Endometrial microvascular endothelial cells (primary cell): ENCODE measurements around the gene RGS6. TPM values are rescaled to one million over a fixed set of nuclear protein-coding genes. Genes with fewer than 3 reads are reported as not detected.

Experiments used
- in situ Hi-C: cut with HindIII; loops from 2 replicates; pipeline ENCODE4 v1.10.0; 2017; ENCODE audit warnings: low sequenced_read_pairs, low pct_unique_long_range_greater_than_20kb; ENCODE audit errors: inconsistent ontology term
- total RNA-seq: library from RNA; depleted of rRNA; stranded (reverse); fragments of >200 nt; gene quantifications from one replicate; pipeline ENCODE4 v1.2.3, GENCODE V29; 2015; ENCODE audit errors: inconsistent ontology term

The RGS6 gene
- total RNA-seq, 1 donor from 2014 or later = not detected

DNA sequence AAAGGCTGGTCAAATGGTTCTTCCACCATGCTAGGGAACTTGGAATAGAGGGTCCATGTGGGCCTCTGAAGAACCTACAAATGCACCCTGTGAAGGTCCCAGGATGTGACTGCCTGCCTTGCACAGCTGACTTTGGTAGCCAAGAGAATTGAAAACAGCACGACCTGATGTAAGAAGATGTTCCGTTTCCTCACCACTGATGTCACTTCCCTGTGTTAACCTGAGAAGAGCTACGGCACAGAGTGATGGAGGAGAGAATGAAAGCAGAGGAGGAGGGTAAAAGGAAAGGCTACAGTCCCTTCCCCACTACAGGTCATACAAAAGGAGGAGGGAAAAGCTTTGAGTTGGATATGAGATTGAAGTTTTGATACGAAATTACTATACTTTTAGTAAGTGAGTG is 328.8 kb downstream of the RGS6 start:
- in situ Hi-C loops = no loop called here

DNA sequence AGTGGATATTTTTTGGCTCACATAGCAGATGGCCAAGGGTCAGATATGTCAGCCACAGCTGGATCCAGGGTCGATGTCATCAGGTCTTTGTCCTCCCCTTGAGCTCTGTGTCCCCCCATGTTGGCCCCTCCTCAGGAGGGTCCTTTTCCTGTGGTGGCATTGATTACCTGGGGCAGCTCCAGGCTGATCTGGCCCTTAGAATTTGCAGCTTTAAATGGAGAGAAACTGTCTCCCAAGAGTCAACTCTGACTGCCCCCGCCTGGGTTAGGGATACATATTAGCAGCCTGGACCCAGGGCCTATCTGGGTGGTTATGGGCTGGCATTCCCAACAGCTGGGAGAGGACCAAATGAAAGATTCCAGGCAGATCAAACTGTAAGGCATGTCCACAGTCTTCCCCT is 330.5 kb downstream of the RGS6 start:
- in situ Hi-C loops = no loop called here

DNA sequence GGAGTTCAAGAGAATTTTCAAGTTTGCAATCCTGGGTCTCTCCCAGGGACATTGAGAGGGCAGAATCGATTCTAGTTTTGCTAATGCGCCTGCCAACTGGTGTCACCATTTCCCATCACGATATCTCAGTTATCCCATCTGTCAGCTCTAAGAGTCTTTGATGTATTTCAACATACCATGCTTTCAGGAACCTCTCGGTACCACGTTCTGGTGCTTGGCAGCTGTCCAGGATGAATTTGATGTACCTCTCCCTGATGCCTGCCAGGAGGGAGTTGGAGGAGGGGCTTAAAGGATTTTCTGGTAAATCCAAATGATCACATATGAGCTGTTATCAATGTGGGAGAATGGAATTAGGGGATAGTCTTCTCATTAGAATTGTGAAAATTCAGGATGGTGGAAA is 332.5 kb downstream of the RGS6 start:
- in situ Hi-C loops = no loop called here

DNA sequence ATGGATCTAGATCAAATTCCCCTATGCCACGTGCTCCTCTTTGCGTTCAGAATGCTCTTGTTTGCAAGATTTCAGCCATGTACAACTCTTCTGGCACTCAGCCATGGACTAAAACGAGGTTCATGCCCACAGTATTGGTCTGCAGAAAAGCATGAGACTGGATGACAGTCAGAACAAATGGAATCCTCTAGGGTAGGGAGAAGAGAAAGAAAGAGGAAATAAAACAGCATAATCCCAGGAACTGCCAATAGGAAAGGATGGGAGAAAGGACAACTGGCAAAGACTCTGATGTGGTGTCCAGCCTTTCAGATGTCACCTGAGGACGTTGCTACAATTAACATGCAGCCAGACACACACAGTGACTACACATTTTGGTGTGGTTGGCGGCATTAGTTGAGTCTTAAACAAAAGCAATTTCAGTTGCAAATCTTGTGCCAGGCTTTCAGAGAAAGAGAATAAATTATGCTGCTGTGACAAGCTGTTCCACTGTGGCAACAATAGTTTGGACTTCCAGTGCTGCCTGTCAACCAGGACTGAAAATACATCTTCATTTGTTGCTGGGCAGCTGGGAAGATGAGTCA is 338.0 kb downstream of the RGS6 start:
- in situ Hi-C loops = no loop called here

DNA sequence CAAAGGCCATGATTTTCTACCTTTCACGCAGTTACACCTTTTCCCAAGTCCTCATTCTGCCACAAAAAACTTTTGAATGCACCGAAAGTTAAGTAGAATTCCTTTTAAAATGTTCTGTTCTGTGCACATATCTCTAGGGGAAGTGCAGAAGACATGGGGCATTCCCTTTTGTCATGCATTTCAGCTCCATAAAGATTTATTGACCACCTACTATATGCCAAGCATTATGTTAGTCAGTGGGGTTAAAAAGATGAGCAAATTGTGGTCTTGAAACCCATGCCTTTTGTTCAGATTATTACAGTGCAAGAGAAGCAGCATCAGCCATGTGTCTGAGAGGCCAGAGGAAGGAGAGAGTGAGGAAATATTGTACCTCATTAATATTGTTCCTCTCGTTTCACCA is 338.5 kb downstream of the RGS6 start:
- in situ Hi-C loops = no loop called here

DNA sequence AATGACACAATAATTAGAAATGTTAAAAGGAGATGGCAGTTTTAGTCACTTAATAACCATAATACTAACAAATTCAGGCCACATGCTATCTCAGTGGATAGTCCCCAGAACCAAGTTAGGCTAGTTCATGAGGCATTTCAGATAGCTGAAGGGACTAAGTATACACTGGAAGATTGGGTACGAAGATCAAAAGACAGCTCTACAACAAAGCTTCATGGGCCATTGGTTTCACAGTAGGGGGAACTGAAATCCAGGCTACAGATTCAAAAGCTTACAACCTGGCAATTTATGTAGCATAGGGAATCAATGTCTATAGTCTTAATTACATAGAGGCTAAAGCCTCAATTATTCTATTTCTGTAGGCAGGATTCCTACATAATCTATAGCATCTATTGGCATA is 343.0 kb downstream of the RGS6 start:
- in situ Hi-C loops = no loop called here

DNA sequence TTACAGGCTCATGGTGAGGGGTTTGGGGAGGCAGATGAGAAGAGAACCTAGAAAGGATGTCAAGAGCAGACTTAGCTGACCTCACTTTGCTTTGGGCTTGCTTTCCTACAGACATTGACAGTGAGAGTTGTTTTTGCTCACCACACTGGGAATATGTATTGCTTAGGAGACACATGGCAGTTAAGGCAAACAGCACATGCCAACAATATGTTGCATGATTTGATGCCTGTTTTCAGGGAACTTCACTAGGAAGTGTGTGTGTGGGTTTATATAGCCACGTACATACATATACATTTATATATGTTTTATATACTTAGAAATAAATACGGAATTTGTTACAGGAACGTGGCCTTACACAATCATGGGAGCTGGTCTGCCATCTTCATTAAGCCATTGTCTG is 346.1 kb downstream of the RGS6 start:
- in situ Hi-C loops = no loop called here

DNA sequence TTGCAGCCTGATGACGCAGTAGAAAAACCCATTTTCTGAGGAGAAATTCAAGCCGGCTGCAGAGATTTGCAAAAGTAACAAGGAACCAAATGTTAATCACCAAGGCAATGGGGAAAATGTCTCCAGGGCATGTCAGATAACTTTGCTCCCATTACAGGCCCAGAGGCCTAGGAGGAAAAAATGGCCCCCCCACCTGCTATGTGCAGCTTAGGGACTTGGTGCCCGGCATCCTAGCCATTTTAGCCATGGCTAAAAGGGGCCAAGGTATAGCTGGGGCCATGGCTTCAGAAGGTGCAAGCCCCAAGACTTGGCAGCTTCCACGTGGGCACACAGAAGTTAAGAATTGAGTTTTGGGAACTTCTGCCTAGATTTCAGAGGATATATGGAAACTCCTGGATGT is 351.9 kb downstream of the RGS6 start:
- in situ Hi-C loops = no loop called here

DNA sequence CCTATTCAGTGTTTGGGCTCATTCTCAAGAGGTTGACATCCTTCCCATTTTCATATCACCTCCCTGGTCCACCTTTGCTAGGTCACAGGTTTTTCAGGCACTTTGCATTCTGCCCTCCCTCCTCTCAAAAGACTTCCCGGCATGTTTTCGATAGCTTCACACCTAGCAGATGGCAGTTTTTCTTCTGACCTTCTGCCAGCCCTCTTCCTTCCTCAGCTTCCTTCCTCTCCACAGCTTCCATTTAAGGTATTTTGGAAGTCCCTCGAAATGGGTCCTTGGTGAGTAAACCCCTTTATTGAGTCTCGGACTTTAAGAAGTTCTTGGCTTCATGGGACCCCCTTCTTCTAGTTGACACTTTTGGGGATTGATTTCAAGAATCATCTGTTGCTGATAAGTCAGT is 358.0 kb downstream of the RGS6 start:
- in situ Hi-C loops = no loop called here

DNA sequence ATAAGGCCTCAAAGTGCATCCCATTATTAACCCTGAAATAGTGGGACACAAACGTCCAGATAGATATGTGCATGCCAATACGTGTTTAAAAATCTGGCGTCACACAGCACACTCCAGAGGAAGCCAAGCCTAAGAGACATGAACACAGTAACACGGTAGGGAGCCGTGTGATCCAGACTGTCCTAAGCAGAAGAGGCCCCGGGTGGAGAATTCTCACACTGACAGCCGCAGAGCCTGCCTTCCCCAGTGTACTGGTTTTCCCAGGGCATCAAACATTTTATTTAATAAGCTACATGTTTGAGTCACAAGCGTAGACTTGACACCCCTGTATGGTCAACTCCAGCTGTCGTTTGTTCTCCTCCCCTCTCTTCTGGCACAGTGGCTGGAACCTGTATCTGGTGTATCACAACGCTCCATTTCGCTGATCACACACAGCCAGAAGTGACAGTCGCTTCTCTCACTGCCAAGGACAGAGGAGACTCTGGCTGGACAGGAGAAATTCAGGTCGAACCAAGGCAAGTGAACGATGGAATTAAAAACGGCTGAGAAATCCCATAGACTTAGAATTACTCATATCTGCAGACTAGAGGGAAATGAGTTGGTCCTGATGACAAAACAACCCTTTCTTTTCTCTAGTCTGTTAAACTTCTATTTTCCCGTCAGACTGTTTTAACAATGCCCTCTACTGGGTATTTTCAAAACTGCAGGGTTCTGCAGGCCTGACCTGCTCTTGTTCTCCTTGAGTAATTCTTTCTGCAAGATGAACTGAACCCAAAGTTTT is 359.9 kb downstream of the RGS6 start:
- in situ Hi-C loops = no loop called here

DNA sequence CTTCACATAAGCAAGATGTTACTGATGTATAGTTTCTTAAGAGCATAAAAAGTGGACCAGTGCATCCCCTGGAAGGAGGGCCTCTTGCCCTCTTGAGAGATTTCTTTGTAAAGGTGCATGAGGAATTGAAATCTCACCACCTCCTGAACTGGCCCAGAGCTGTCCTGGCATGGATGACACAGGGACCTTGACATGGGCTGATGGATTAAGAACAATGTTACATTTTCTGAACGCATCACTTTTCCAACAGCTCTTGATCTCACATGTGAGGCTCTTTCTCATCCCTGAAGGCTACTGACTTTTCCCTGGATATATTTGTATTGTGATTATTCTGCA is 360.4 kb downstream of the RGS6 start:
- in situ Hi-C loops = no loop called here

DNA sequence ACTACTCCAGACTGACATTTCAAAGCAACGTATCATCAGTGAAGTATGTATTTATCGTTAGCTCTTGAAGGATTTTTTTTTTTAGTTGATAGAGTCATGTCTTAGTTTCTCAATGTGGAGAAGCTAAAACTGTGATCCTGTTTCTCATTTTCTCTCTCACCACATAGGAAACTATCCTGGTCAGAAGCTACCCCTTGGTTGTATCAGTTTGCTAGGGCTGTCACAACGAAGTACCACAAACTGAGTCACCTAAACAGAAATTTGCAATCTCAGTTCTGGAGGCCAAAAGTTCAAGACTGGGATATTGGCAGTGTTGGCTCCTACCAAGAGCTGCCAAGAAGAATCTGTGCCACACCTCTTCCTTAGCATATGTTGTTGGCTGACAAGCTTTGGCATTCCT is 369.1 kb downstream of the RGS6 start:
- in situ Hi-C loops = no loop called here

DNA sequence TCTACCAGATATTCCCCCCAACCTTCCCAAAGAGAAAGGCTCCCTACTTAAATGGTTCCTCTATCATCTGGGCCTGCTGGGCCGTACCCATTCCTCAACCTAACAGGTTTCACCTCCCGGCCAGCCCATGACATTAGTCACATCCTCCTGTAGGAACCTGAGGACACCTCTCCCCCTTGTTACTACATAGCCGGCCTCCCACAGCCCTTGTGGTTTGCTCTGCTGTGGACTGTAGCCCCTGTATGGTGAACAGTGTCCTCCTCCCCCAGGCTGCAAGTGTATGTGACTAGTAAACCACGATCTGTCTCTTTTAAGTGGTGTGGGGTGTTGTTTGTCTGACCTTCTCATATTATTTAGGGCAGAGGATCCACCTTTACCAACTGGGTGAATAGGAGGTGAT is 371.7 kb downstream of the RGS6 start:
- in situ Hi-C loops = no loop called here

DNA sequence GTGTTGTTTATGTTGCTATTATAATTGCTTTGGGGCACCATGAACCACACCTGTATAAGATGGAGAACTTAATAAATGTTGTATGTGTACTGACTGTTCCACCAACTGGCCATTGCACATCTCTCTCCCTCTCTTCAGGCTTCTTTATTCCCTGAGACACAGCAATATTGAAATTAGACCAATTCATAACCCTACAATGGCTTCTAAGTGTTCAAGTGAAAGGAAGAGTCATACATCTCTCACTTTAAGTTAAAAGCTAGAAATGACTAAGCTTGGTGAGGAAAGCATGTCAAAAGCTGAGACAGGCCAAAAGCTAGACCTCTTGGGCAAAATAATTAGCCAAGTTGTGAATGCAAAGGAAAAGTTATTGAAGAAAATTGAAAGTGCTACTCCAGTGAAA is 373.3 kb downstream of the RGS6 start:
- in situ Hi-C loops = no loop called here

DNA sequence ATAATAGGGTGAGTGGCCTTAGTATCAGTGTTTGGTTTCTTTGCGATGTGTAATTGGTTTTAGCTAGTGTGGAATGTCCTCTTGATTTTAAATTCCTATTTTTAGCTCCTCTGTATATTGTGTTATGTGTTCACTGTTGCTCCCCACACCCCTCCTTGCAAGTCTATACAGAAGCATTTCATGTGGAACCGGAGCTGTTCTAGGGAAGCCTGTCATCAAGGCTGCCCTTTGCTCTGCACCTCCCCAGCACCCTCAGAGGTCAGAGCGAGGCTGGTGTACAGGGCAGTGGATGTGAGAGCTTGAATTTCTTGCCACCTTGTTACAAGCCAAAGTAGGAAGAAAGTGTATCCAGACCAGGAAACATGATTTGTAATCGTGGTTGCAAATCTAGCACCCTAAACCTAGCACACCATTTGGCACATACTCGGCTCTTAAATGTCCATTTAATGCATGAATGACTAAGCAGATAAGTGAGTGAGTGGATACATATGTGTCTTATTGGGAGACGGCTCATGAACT is 376.8 kb downstream of the RGS6 start:
- in situ Hi-C loops = no loop called here

DNA sequence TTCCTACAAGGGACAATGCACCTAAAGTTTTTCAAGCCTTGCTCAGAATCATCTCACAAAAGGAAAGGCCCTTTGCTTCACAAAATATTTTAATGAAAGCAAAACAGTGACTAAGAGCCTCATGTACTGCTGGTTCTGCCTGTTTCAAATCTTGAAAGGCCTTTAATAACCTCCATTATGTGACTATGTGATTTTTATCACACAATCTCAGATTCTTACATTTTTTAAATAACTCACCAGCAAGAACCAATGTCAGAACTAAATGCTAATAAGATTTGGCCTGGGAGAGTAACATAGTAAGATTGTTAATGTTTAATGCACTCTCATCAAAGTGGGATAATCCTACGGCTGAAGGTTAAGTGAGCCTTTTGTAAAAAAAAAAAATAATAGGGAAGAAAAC is 378.9 kb downstream of the RGS6 start:
- in situ Hi-C loops = no loop called here

DNA sequence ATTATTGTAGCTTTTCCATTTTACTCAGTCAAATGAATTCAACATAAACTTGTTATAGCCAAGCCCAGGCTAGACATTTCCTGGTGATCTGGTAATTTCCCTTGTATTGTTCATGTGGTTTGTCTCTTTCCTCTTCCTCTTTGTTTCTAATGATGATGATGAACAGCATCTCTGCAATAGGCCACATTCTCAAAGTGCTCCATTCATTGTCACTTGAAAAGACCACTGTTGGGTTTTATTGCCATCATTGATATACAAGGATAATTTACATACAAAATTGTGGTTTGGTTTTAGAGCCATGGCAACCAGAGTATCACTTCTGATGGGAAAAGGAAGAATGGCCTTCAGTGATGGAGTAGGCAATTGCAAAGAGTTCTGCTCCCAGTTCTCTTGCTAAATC is 379.3 kb downstream of the RGS6 start:
- in situ Hi-C loops = no loop called here

DNA sequence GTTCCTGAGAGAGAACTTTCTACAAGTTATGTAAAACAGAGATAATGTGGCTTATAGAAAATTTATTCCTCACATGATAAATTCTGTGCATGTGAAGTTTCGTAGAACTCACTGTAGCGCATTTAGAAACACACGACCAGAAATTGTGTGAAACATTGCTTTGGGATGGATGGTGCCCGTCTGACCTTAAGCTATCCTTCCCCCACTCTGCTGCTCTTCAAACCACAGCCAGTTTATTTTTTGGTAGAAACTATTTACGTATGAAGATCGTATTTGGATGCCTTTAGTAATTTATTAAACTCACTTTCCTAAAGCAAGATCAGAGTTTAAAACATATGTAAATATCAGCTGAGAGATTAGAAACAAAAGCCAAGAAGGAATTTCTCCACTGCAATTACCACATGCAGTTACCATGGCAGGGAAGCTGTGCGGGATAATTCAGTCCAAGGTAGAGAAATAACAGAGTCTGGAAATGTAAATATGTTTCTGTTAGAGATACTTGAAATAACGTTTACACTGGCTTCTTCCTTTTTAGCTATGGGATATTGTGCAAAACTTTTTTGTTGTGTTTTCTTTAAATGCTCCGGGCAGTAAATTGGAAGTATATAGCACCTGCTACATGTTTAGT is 382.7 kb downstream of the RGS6 start:
- in situ Hi-C loops = no loop called here

DNA sequence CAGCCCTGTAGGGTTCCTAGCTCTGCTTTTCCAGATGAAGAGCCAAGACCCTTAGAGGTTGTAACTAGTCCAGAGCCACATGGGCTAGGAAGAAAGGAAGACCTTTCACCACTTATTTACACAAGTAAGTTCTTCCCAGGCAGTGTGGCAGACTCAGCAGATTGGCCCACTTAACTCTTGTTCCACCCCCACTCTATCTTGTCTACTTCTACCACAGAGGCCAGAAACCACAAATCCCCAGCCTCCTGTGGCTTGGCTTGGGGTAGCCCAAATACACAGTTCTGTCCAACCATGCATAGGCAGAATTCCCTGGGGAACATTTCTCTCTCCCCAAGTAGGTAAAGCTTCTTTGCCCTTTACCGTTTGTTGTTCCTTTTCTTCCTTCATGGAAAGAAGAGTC is 383.5 kb downstream of the RGS6 start:
- in situ Hi-C loops = no loop called here

DNA sequence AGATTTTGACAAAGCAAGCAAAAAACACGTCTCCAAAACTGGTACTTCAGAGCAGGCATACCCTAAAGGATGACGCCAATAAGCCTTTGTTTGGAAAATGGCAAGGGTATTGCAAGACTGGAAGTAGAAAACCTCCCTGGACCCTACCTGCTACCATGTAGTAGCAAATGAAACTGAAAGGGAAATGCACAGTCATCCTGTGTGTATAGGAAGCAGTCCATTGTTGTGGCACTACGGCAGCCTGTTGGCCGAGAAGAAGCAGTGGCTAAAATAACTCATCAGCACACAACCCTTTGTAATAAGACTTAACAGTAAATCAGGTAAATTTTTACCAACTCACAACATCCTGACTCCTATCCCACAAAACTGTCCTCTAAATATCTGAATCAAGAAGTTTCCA is 386.4 kb downstream of the RGS6 start:
- in situ Hi-C loops = no loop called here
